ENCODE measurements around the gene MGAT4B. TPM values are rescaled to one million over a fixed set of nuclear protein-coding genes. Genes with fewer than 3 reads are reported as not detected.

MGAT4B gene
- total RNA-seq: 120 and 124 TPM in 2 replicates
- long read RNA-seq: 0 reads

DNA sequence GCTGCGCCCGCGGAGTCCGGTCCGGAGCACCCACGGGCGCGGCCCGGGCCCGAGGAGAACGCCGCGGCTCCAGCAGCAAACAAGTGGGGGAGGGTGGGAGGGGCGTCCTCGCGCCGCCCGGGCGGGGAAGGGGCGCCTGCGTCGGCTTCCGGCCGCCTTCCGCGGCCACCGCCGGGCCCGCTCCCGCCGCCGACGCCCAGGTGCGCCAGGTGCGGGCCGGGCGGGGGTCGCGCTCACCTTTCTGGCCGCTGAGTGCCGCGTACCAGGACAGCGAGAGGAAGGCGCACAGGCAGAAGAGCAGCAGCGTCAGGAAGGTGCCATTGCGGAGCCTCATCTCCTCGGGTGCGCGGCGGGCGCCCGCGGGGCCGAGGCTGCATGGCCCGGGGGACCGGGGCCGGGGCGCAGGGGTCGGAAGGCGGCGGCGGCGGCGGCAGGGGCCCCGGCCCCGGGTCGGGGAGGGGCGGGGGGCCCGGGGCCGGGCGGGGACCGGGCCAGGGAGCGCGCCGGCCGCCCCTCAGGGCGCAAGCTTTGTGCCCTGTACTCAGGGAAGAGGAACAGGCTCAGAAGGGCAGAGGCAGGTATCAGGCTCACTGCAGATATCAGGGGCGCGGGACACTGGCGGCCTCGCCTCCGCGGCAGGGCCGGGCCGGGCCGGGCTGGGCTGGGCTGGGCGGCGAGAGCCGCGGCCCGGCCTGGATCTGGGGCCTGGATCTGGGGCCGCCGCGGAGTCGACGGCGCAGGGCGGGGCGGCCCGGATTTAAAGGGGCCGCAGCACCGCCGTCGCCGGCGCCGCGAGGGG lies at the start of gene MGAT4B:
TSS of gene MGAT4B (minus strand) at position 617 of the 799 bp plus-strand sequence. CDS start at position 334, 283 bp downstream.
- peaks cover 2% of the 10 kb centered on the region for H3K27me3 Mint-ChIP-seq (ENCODE audit: low read depth)

DNA sequence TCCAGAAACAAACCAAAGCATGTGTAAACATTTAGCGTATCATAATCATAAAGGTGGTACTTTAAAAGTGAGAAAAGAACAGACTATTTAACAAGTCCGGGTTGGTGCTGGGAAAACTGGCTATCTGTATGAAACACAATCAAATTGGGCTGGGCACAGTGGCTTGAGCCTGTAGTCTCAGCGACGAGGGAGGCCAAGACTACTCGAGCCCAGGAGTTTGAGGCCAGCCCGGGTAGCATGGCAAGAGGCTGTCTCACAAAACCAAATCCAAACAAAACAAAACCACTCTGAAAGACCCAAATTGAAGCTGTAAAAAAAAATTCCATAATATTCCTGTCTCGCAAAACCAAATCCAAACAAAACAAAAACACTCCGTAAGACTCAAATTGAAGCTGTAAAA lies 47.7 kb upstream of the MGAT4B start:
- Mint-ChIP-seq H3K36me3 (ENCODE audit: low read depth) (no peaks in the 10 kb centered on the region), H3K4me3 (no peak overlapping the region), H3K9me3 (no peaks in the 10 kb centered on the region), H3K27me3 (ENCODE audit: low read depth) (no peaks in the 10 kb centered on the region), H3K27ac (ENCODE audit: unreplicated experiment) (no peak overlapping the region), H3K4me1 (peaks cover 20% of the 10 kb centered on the region)
- TF ChIP-seq, protein P1, sequence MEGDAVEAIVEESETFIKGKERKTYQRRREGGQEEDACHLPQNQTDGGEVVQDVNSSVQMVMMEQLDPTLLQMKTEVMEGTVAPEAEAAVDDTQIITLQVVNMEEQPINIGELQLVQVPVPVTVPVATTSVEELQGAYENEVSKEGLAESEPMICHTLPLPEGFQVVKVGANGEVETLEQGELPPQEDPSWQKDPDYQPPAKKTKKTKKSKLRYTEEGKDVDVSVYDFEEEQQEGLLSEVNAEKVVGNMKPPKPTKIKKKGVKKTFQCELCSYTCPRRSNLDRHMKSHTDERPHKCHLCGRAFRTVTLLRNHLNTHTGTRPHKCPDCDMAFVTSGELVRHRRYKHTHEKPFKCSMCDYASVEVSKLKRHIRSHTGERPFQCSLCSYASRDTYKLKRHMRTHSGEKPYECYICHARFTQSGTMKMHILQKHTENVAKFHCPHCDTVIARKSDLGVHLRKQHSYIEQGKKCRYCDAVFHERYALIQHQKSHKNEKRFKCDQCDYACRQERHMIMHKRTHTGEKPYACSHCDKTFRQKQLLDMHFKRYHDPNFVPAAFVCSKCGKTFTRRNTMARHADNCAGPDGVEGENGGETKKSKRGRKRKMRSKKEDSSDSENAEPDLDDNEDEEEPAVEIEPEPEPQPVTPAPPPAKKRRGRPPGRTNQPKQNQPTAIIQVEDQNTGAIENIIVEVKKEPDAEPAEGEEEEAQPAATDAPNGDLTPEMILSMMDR (conservative IDR thresholded peaks at IDR 0.05): no peak
- DNase-seq (ENCODE audit: low read depth, low spot score): no peak

More for the DNA sequence above, at the start of gene MGAT4B:
- H3K4me1 Mint-ChIP-seq: peaks cover 25% of the 10 kb centered on the region
- peak within 1 kb of the TSS; percentile 50 for H3K27ac Mint-ChIP-seq (ENCODE audit: unreplicated experiment)
- no peaks in the 10 kb centered on the region for H3K9me3 Mint-ChIP-seq
- DNase-seq (ENCODE audit: low read depth, low spot score): peak; percentile 50
- H3K36me3 Mint-ChIP-seq (ENCODE audit: low read depth): peaks cover 2% of the 10 kb centered on the region
- TF ChIP-seq, protein P1 (conservative IDR thresholded peaks at IDR 0.05): no peak
- H3K4me3 Mint-ChIP-seq: peak within 1 kb of the TSS; percentile 72

DNA sequence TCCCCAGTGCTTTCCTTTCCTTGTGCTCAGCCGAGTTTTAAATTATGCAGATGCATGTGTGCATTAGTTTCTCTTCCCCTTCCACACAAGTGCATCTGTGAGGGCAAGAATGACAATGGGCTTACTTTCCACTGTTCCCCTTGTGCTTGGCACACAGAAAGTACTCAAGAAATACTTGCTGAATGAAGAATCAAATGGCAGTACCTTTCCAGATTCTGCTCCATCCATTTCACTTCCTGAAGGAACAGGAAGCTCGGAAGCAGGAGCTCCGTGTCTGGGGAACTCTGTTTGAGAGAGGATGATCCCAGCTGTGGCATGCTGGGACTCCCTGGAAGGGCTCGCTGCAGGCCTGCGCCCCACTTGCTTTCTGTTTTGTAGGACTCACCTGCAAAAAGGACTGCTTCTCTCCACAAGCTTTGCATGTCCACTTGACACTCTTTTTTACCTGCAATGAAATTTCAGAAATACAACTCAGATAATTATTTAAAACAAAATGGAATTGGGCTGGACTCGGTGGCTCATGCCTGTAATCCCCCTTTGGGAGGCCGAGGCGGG lies 46.4 kb upstream of the MGAT4B start:
- no peak overlapping the region for H3K4me3 Mint-ChIP-seq
- H3K36me3 Mint-ChIP-seq (ENCODE audit: low read depth): no peaks in the 10 kb centered on the region
- no peaks in the 10 kb centered on the region for H3K27me3 Mint-ChIP-seq (ENCODE audit: low read depth)
- H3K9me3 Mint-ChIP-seq: no peaks in the 10 kb centered on the region
- no peak overlapping the region for H3K27ac Mint-ChIP-seq (ENCODE audit: unreplicated experiment)
- DNase-seq (ENCODE audit: low read depth, low spot score): no peak
- H3K4me1 Mint-ChIP-seq: peaks cover 12% of the 10 kb centered on the region
- TF ChIP-seq, protein P1 (conservative IDR thresholded peaks at IDR 0.05): no peak

DNA sequence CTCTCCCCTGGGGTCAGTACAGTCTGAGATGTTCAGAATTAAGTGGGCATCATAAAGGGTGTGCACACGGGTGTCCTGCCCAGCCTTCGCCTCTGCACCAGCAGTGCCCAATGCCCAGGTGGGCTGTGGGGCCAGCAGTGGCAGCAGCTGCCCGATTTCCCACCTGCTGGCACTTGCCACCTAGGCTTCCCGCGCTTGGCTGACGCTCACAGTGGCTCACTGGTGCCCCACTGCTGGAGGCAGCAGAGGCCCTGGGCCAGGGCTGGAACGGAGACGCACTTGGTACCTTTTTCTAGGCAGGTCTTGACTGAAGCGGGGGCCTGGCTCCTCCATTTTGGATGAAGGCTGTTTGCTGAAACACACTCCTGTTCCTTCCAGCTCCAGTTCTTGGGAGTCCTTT lies 35.0 kb upstream of the MGAT4B start:
- H3K9me3 Mint-ChIP-seq: peaks cover 3% of the 10 kb centered on the region
- TF ChIP-seq, protein P1 (conservative IDR thresholded peaks at IDR 0.05): no peak
- no peaks in the 10 kb centered on the region for H3K4me1 Mint-ChIP-seq
- H3K36me3 Mint-ChIP-seq (ENCODE audit: low read depth): peaks cover 40% of the 10 kb centered on the region
- H3K27me3 Mint-ChIP-seq (ENCODE audit: low read depth): no peaks in the 10 kb centered on the region
- H3K4me3 Mint-ChIP-seq: no peak overlapping the region
- H3K27ac Mint-ChIP-seq (ENCODE audit: unreplicated experiment): no peak overlapping the region
- no peak for DNase-seq (ENCODE audit: low read depth, low spot score)

DNA sequence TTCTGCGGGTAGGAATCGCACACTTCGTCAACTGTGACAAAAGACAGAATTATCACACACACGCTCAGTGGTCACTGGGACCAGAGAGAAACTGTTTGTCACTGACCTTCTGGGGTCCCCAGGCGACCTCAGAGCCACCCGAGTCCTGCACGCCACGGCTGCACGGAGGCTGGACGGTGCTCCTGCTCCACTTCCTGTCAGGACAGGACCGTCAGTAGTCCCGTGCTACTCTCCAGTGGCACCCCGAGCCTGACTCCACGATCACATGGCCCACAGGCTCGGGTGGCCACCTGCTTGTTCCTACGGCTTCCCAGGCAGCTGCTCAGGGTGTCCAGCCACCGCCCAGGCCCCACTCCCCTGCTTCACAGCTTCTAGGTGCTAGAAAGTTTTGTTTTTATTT lies 34.1 kb upstream of the MGAT4B start:
- H3K27me3 Mint-ChIP-seq (ENCODE audit: low read depth): no peaks in the 10 kb centered on the region
- no peaks in the 10 kb centered on the region for H3K4me1 Mint-ChIP-seq
- H3K36me3 Mint-ChIP-seq (ENCODE audit: low read depth): peaks cover 42% of the 10 kb centered on the region
- H3K9me3 Mint-ChIP-seq: peaks cover 3% of the 10 kb centered on the region
- H3K27ac Mint-ChIP-seq (ENCODE audit: unreplicated experiment): no peak overlapping the region
- H3K4me3 Mint-ChIP-seq: no peak overlapping the region
- TF ChIP-seq, protein P1 (conservative IDR thresholded peaks at IDR 0.05): no peak
- DNase-seq (ENCODE audit: low read depth, low spot score): no peak
